Nephron (organoid): Measurements from ENCODE around the gene TPSAB1.

ENCODE experiments used
- H3K27ac Mint-ChIP-seq, 3 experiments: 2 replicates each; pipeline ENCODE4 v1.8.0; 2020; ENCODE audit warnings: mixed read lengths in 3 of 3, mild to moderate bottlenecking in 2 of 3, moderate library complexity in 1 of 3
- H3K27me3 Mint-ChIP-seq: 2 replicates; pipeline ENCODE4 v1.8.0; 2021; ENCODE audit warnings: low read depth, mild to moderate bottlenecking, moderate library complexity, mixed read lengths
- H3K36me3 Mint-ChIP-seq: 2 replicates; pipeline ENCODE4 v1.8.0; 2020; ENCODE audit warnings: low read depth, mixed read lengths
- H3K4me1 Mint-ChIP-seq: 2 replicates; pipeline ENCODE4 v1.8.0; 2020; ENCODE audit warnings: mixed read lengths
- H3K4me3 Mint-ChIP-seq, 3 experiments: 2 replicates each; pipeline ENCODE4 v1.8.0; 2020; ENCODE audit warnings: mild to moderate bottlenecking in 3 of 3, mixed read lengths in 3 of 3, moderate library complexity in 2 of 3
- H3K9me3 Mint-ChIP-seq: 2 replicates; pipeline ENCODE4 v1.8.0; 2020; ENCODE audit warnings: mixed read lengths
- CTCF ChIP-seq, 3 experiments: fragments of 200-600 bp; sonication (generic); IDR thresholded peaks; one replicate each; pipeline ENCODE4 v1.5.0; 2021; ENCODE audit warnings: antibody characterized with exemption in 3 of 3; ENCODE audit not compliant: unreplicated experiment in 3 of 3

The TPSAB1 gene

GRCh38 chr16:1200014-1200627 lies 40.4 kb upstream of the TPSAB1 start:
- H3K36me3 Mint-ChIP-seq: peaks cover 21% of the 10 kb centered on the region
- TF ChIP-seq CTCF (IDR thresholded peaks at IDR 0.05; ENCODE audit: unreplicated experiment in 3 of 3): no peak

GRCh38 chr16:1201444-1201843 lies 39.1 kb upstream of the TPSAB1 start:
- H3K9me3 Mint-ChIP-seq: no peaks in the 10 kb centered on the region
- no peak overlapping the region for H3K4me3 Mint-ChIP-seq
- H3K27ac Mint-ChIP-seq: no peak overlapping the region
- peaks cover 2% of the 10 kb centered on the region for H3K27me3 Mint-ChIP-seq
- no peak for TF ChIP-seq CTCF (IDR thresholded peaks at IDR 0.05; ENCODE audit: unreplicated experiment in 3 of 3)
- H3K36me3 Mint-ChIP-seq: peaks cover 25% of the 10 kb centered on the region
- no peaks in the 10 kb centered on the region for H3K4me1 Mint-ChIP-seq

More at GRCh38 chr16:1200014-1200627, 40.4 kb upstream of the TPSAB1 start:
- Mint-ChIP-seq H3K27me3 (peaks cover 3% of the 10 kb centered on the region), H3K4me1 (no peaks in the 10 kb centered on the region), H3K9me3 (no peaks in the 10 kb centered on the region), H3K4me3 (no peak overlapping the region), H3K27ac (no peak overlapping the region)

- H3K36me3 Mint-ChIP-seq: peaks cover 25% of the 10 kb centered on the region
- no peaks in the 10 kb centered on the region for H3K9me3 Mint-ChIP-seq
- H3K27ac Mint-ChIP-seq: no peak overlapping the region
- H3K4me1 Mint-ChIP-seq: no peaks in the 10 kb centered on the region
- no peak for TF ChIP-seq CTCF (IDR thresholded peaks at IDR 0.05; ENCODE audit: unreplicated experiment in 3 of 3)
- H3K27me3 Mint-ChIP-seq: no peaks in the 10 kb centered on the region
- H3K4me3 Mint-ChIP-seq: no peak overlapping the region
These were observed 38.2 kb upstream of the TPSAB1 start for GRCh38 chr16:1202274-1202673.

- no peak for TF ChIP-seq CTCF (IDR thresholded peaks at IDR 0.05; ENCODE audit: unreplicated experiment in 3 of 3)
- no peaks in the 10 kb centered on the region for H3K4me1 Mint-ChIP-seq
- no peaks in the 10 kb centered on the region for H3K27me3 Mint-ChIP-seq
These were observed 35.6 kb upstream of the TPSAB1 start for GRCh38 chr16:1204933-1205332.

GRCh38 chr16:1206326-1206725 lies 34.2 kb upstream of the TPSAB1 start:
- Mint-ChIP-seq H3K36me3 (peaks cover 15% of the 10 kb centered on the region), H3K9me3 (no peaks in the 10 kb centered on the region), H3K27me3 (no peaks in the 10 kb centered on the region), H3K27ac (no peak overlapping the region), H3K4me3 (no peak overlapping the region), H3K4me1 (no peaks in the 10 kb centered on the region)
- no peak for TF ChIP-seq CTCF (IDR thresholded peaks at IDR 0.05; ENCODE audit: unreplicated experiment in 3 of 3)

More at GRCh38 chr16:1204933-1205332, 35.6 kb upstream of the TPSAB1 start:
- Mint-ChIP-seq H3K4me3 (no peak overlapping the region), H3K27ac (no peak overlapping the region), H3K9me3 (no peaks in the 10 kb centered on the region), H3K36me3 (peaks cover 21% of the 10 kb centered on the region)

- peaks cover 12% of the 10 kb centered on the region for H3K36me3 Mint-ChIP-seq
These were observed 33.7 kb upstream of the TPSAB1 start for GRCh38 chr16:1206786-1207185.

More at GRCh38 chr16:1206786-1207185, 33.7 kb upstream of the TPSAB1 start:
- H3K4me3 Mint-ChIP-seq: no peak overlapping the region
- no peaks in the 10 kb centered on the region for H3K27me3 Mint-ChIP-seq
- H3K9me3 Mint-ChIP-seq: no peaks in the 10 kb centered on the region
- no peaks in the 10 kb centered on the region for H3K4me1 Mint-ChIP-seq
- TF ChIP-seq CTCF (IDR thresholded peaks at IDR 0.05; ENCODE audit: unreplicated experiment in 3 of 3): no peak
- no peak overlapping the region for H3K27ac Mint-ChIP-seq
